CD4-positive, alpha-beta memory T cell (primary cell): Measurements from ENCODE around the gene SHH. TPM values are rescaled to one million over a fixed set of nuclear protein-coding genes. Genes with fewer than 3 reads are reported as not detected.

Source experiments
- CTCF ChIA-PET: fragments of 350-600 bp; sonication (Branson Sonifier 250); formaldehyde crosslinking; loops from one replicate; lab custom pipeline; 2021; ENCODE audit warnings: inconsistent platforms; ENCODE audit not compliant: partially characterized antibody; lab: Charles Lee
- POLR2A ChIA-PET: fragments of 350-600 bp; sonication (Branson Sonifier 250); formaldehyde crosslinking; loops from one replicate; lab custom pipeline; 2021; ENCODE audit not compliant: partially characterized antibody; lab: Charles Lee
- DNase-seq, 5 donors: peaks; one replicate each; pipeline versions ENCODE4 v3.0.0 to v3.0.0-alpha.2; 2020 to 2022; ENCODE audit warnings: mixed read lengths in 1 of 5
- H3K27ac ChIP-seq: one replicate; pipeline ENCODE4 v1.7.0; 2013; ENCODE audit warnings: low read depth, low read length
- H3K27me3 ChIP-seq: 2 replicates; pipeline ENCODE4 v1.7.0; 2013; ENCODE audit warnings: mild to moderate bottlenecking, low read length, moderate library complexity; ENCODE audit not compliant: insufficient read depth
- H3K36me3 ChIP-seq: 2 replicates; pipeline ENCODE4 v1.7.0; 2013; ENCODE audit warnings: mild to moderate bottlenecking, low read length, moderate library complexity; ENCODE audit not compliant: insufficient read depth
- H3K4me1 ChIP-seq: 2 replicates; pipeline ENCODE4 v1.7.0; 2013; ENCODE audit warnings: mild to moderate bottlenecking, low read length, moderate library complexity; ENCODE audit not compliant: insufficient read depth
- H3K4me3 ChIP-seq, 2 donors: one replicate each; pipeline ENCODE4 v1.7.0; 2013; ENCODE audit warnings: low read length in 2 of 2, mild to moderate bottlenecking in 1 of 2
- H3K9me3 ChIP-seq, 2 donors: one replicate each; pipeline ENCODE4 v1.7.0; 2013; ENCODE audit warnings: low read length in 2 of 2, control low read depth in 1 of 2; ENCODE audit not compliant: control insufficient read depth in 1 of 2
- H3K27ac Mint-ChIP-seq, 7 donors: one replicate each; pipeline ENCODE4 v1.8.0; 2020 to 2021; ENCODE audit warnings: mixed read lengths in 7 of 7, mild to moderate bottlenecking in 6 of 7, inconsistent platforms in 3 of 7, moderate library complexity in 3 of 7
- H3K27me3 Mint-ChIP-seq, 2 donors: one replicate each; pipeline ENCODE4 v1.8.0; 2020 to 2021; ENCODE audit warnings: mixed read lengths in 2 of 2
- H3K36me3 Mint-ChIP-seq, 2 donors: one replicate each; pipeline ENCODE4 v1.8.0; 2020 to 2021; ENCODE audit warnings: mixed read lengths in 2 of 2, inconsistent platforms in 1 of 2, mild to moderate bottlenecking in 1 of 2
- H3K4me1 Mint-ChIP-seq, 4 donors: one replicate each; pipeline ENCODE4 v1.8.0; 2020 to 2021; ENCODE audit warnings: mixed read lengths in 4 of 4, mild to moderate bottlenecking in 1 of 4
- H3K4me3 Mint-ChIP-seq, 8 donors: one replicate each; pipeline ENCODE4 v1.8.0; 2020 to 2021; ENCODE audit warnings: mixed read lengths in 8 of 8, mild to moderate bottlenecking in 7 of 8, moderate library complexity in 6 of 8, inconsistent platforms in 3 of 8
- H3K9me3 Mint-ChIP-seq, 8 donors: one replicate each; pipeline ENCODE4 v1.8.0; 2020 to 2021; ENCODE audit warnings: mixed read lengths in 8 of 8, mild to moderate bottlenecking in 5 of 8, inconsistent platforms in 3 of 8, moderate library complexity in 1 of 8
- intact Hi-C: fragments of 100-400 bp; cut with micrococcal nuclease; formaldehyde crosslinking; loops from one replicate; pipeline ENCODE4 v1.15.1; 2023
- polyA plus RNA-seq, 2 donors: library from polyadenylated mRNA; unstranded; fragments of 300-500 nt; fragmentation: Illumina TruSeq; gene quantifications; one replicate each; pipeline ENCODE4 v1.2.3, GENCODE V29; 2021
- total RNA-seq, 2 experiments: library from RNA; stranded (reverse); gene quantifications; one replicate each; pipeline ENCODE4 v1.2.3, GENCODE V29; 2021

The SHH gene
- total and polyA plus RNA-seq, 4 experiments from 2014 or later = 0.03 TPM; not detected in 3

DNA sequence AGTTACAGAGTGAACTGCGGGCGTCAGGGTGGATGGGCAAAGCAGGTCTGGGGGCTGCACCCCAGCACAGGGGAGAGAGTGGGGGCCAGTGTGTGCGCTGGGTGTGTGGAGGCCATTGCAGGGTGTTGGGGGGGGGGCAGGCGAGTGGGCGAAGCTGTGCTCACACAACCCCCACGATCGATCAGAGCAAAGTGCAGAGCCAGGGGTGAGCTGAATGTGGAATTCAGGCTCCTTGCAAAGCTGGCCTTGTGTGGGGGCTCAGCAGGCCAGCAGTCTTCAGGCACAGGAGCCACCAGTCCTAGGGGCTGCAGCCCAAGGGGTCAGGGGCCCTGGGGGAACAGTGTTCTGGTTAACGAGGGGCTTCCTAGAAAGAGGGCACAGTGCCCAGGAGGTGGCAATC is 862 bp upstream of the SHH start:
- CTCF ChIA-PET = interaction anchor here (0.6 kb wide), 1 partner anchor 18 kb away, joined by 3 read pairs; no protein-coding TSS in a partner anchor
- Histone ChIP-seq H3K27ac (no peak overlapping the region), H3K36me3 (no peaks in the 10 kb centered on the region), H3K4me3 (no peak overlapping the region), H3K4me1 (no peaks in the 10 kb centered on the region), H3K9me3 (no peaks in the 10 kb centered on the region), H3K27me3 (peaks cover 12% of the 10 kb centered on the region)
- H3K27ac Mint-ChIP-seq = no peak overlapping the region
- no peaks in the 10 kb centered on the region for H3K9me3 Mint-ChIP-seq
- DNase-seq = peak in 1 of 5 donors; percentile 26
- POLR2A ChIA-PET = interaction anchor here (0.6 kb wide), 1 partner anchor 797 kb away, joined by 3 read pairs; no protein-coding TSS in a partner anchor
- intact Hi-C loops = no loop called here
- H3K4me1 Mint-ChIP-seq = peaks cover 9 to 29% (median 16%) of the 10 kb centered on the region in 4 donors
- H3K36me3 Mint-ChIP-seq = no peaks in the 10 kb centered on the region
- peaks cover 38 to 47% of the 10 kb centered on the region in 2 donors for H3K27me3 Mint-ChIP-seq
- peak overlapping the region in 1 of 8 donors; percentile 24 for H3K4me3 Mint-ChIP-seq

DNA sequence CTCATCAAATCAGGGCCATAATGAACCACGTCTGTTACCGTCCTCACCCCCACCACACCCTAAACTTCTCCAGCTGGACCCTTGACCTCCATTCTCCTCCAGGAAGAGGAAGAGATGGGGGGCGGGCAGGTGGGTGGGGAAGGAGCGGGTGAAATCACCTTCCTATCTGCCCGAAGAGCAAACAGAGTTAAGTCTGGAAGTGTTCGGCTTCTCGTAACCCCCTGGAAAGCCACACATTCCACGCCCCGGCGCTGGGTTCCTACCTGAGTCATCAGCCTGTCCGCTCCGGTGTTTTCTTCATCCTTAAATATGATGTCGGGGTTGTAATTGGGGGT is 736 bp downstream of the SHH start:
- CTCF ChIA-PET = interaction anchor here (1.0 kb wide), 1 partner anchor 27 kb away, joined by 3 read pairs; no protein-coding TSS in a partner anchor
- H3K4me3 ChIP-seq = no peak overlapping the region
- no peak for DNase-seq
- peak overlapping the region in 3 of 8 donors; percentile 39 to 77 (median 70) for H3K4me3 Mint-ChIP-seq
- H3K4me1 ChIP-seq = peaks cover 3% of the 10 kb centered on the region
- no peaks in the 10 kb centered on the region for H3K36me3 ChIP-seq
- H3K27me3 Mint-ChIP-seq = peaks cover 46 to 54% of the 10 kb centered on the region in 2 donors
- no peak overlapping the region for H3K27ac ChIP-seq
- no peaks in the 10 kb centered on the region for H3K9me3 Mint-ChIP-seq
- H3K9me3 ChIP-seq = no peaks in the 10 kb centered on the region
- H3K36me3 Mint-ChIP-seq = no peaks in the 10 kb centered on the region
- POLR2A ChIA-PET = no interaction called here
- H3K4me1 Mint-ChIP-seq = peaks cover 9 to 41% (median 24%) of the 10 kb centered on the region in 4 donors
- H3K27me3 ChIP-seq = peaks cover 20% of the 10 kb centered on the region
- intact Hi-C loops = no loop called here
- no peak overlapping the region for H3K27ac Mint-ChIP-seq

DNA sequence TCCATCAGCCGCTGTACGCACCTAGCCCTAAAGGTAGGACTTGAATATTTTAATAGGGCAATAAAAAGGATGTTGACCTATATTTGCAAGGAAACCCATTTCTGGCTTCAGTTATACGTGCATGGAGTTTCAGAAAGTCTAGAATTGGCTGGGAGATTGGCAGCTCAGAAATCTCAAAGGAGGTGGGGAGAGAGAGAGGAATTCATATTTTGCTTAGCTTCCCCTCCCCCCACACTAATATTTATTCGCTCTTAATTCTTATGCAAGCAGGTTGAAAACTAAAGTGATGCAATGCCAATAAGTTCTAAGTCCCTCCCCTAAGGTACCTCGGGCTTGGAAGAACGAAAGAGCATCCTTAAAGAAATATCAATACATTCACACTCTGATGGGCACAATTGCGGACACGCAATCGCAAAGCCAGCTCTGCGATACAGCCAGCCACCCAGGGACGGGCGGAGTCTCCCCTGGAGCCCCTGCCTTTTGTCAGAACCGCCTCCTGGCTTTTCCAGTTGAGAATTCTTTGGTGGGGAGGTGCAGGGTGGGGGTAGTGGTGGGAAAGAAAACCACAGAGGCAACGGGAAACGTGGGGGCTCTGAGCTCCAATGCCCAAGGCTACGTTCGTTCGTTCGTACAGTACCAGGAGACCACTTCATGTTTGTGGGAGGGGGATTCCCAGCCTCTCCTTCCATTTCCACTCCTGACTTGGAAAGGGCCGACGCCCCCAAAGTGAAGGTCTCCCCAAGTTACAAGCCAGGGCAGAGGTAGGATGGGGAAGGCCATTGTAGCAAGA is 1.3 kb downstream of the SHH start:
- Mint-ChIP-seq H3K4me3 (peak overlapping the region in 3 of 8 donors; percentile 39 to 77 (median 70)), H3K27ac (no peak overlapping the region), H3K9me3 (no peaks in the 10 kb centered on the region), H3K4me1 (peaks cover 9 to 46% (median 26%) of the 10 kb centered on the region in 4 donors), H3K36me3 (no peaks in the 10 kb centered on the region), H3K27me3 (peaks cover 47 to 55% of the 10 kb centered on the region in 2 donors)
- H3K36me3 ChIP-seq = no peaks in the 10 kb centered on the region
- CTCF ChIA-PET = interaction anchor here (1.0 kb wide), 1 partner anchor 28 kb away, joined by 3 read pairs; no protein-coding TSS in a partner anchor
- POLR2A ChIA-PET = no interaction called here
- intact Hi-C loops = no loop called here
- DNase-seq = peak in 1 of 5 donors; percentile 5
- H3K27me3 ChIP-seq = peaks cover 22% of the 10 kb centered on the region
- H3K9me3 ChIP-seq = no peaks in the 10 kb centered on the region
- peaks cover 7% of the 10 kb centered on the region for H3K4me1 ChIP-seq
- H3K4me3 ChIP-seq = no peak overlapping the region
- H3K27ac ChIP-seq = no peak overlapping the region

DNA sequence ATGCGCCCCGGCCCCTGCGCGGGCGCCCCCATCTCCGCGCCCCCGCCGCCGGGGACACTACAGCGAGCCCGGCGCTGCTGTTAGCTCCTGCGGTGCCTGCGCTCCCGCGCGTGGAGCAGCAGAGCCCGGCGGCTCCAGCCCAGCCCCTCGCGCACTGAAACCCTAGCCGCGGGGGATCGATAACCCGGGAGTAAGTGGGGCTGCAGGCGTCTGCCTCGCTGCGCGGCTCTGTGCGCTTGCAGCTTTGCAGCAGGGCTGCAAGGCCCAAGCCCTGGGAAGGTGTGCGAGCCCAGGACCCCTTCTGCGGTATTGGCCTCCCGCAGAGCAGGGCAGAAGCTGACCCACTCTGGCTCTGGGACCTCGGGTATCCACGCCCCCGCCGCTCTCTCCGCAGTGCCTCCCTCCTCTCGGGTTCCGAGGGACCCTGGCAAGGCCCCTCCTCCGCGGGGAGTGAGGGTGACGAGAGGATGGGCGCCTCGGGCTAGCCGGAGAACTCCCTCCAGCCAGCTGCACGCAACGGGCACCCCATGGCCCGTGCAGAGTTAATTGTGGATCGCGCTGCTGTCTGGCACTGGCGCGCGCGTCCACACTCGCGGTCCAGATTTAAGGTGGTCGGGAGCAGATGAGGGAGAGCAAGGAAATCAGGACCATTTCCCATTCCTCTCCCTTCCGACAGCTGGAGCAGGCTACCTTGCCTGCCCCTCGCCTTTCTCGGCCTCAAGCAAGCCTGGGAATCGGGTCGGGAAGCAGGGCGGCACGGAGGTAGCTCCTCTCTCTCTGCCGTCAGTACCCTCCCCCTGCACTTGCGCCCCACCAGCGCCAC is 2.1 kb downstream of the SHH start:
- ChIA-PET CTCF (interaction anchor here (1.0 kb wide), 1 partner anchor 29 kb away, joined by 3 read pairs; no protein-coding TSS in a partner anchor), POLR2A (no interaction called here)
- no peaks in the 10 kb centered on the region for H3K9me3 Mint-ChIP-seq
- Histone ChIP-seq H3K4me3 (no peak overlapping the region), H3K27ac (no peak overlapping the region), H3K9me3 (no peaks in the 10 kb centered on the region), H3K36me3 (no peaks in the 10 kb centered on the region), H3K4me1 (peaks cover 15% of the 10 kb centered on the region), H3K27me3 (peaks cover 25% of the 10 kb centered on the region)
- peak in 1 of 5 donors; percentile 3 for DNase-seq
- no peaks in the 10 kb centered on the region for H3K36me3 Mint-ChIP-seq
- intact Hi-C loops = no loop called here
- peak overlapping the region in 1 of 8 donors; percentile 39 for H3K4me3 Mint-ChIP-seq
- peaks cover 7 to 43% (median 27%) of the 10 kb centered on the region in 4 donors for H3K4me1 Mint-ChIP-seq
- no peak overlapping the region for H3K27ac Mint-ChIP-seq
- H3K27me3 Mint-ChIP-seq = peaks cover 49 to 50% of the 10 kb centered on the region in 2 donors

DNA sequence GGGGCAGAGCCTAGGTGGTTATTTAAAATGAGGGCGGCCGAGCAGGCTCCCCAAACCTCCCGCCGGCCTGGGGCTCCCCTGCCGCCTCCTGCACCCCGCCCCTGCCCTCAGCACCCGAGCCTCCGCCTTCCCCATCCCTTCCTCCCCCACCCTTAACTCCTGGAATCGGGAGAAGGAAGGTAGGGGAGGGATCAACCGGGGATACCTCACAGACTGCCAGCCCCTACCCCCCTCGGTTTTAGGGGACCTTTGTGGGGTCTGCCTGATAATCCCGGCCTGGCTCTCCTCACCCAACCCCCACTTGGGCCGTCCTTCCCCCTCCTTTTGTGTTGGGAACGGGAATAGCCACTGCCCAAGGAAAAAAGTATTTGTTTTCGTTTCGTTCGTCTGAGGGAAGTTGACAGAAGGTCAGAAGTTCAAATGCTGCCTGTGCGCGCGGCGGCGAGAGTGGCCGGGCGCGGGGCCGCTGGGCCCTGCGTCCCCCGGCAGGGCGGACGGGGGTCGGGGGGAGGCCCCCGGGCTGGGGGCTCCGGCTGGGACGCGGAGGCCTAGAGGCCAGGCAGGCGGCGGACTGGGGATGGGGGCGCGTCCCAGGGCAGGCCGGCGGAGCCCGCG is 2.8 kb downstream of the SHH start:
- Histone ChIP-seq H3K27me3 (peaks cover 25% of the 10 kb centered on the region), H3K9me3 (no peaks in the 10 kb centered on the region), H3K36me3 (no peaks in the 10 kb centered on the region), H3K4me1 (peaks cover 16% of the 10 kb centered on the region), H3K4me3 (no peak overlapping the region), H3K27ac (no peak overlapping the region)
- Mint-ChIP-seq H3K4me1 (peaks cover 7 to 44% (median 28%) of the 10 kb centered on the region in 4 donors), H3K36me3 (no peaks in the 10 kb centered on the region), H3K27ac (no peak overlapping the region), H3K9me3 (no peaks in the 10 kb centered on the region), H3K4me3 (peak overlapping the region in 3 of 8 donors; percentile 34 to 59 (median 40)), H3K27me3 (peaks cover 49 to 51% of the 10 kb centered on the region in 2 donors)
- intact Hi-C loops = no loop called here
- POLR2A ChIA-PET = no interaction called here
- CTCF ChIA-PET = no interaction called here
- DNase-seq = peak in 1 of 5 donors; percentile 15

DNA sequence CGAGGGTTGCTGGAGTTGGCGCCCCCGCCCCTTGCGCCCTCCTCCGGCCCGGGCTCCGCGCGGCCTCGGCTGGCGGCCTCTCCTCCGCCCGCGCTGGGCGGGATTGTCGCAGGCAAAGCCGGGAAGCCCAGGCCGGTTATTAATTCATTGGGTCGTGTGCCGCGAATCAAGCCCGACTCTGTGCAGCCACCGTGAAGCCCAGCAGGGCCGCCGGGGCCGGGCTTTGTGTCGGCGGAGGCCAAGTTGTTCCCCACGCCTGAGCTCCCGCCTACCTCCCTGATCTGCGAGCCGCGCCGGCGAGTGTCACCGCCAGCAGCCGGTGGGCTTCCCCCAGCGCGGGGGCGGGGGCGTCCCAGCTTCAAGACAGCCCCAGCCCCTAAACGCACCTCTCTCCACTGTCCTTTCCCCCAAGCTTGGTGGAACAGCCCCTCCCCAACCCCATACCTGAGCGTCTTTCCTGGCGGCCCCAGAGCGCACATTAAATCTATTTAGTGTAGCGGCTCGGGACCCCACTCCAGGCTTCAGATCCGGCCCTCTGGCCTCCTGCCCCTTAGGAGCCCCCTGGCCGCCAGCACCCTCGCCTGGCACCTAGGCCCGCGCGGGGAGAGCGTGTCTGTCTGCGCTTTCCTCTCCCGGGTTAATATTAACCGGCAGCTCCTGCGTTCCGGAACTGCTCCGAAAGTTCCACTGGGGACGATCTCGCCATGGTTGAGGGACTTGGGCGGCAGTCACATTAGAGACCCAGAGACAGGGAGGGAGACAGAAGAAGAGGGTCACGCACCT is 3.5 kb downstream of the SHH start:
- no peak overlapping the region for H3K27ac Mint-ChIP-seq
- peaks cover 16% of the 10 kb centered on the region for H3K4me1 ChIP-seq
- intact Hi-C loops = no loop called here

More for the DNA sequence above, 3.5 kb downstream of the SHH start:
- Histone ChIP-seq H3K9me3 (no peaks in the 10 kb centered on the region), H3K27ac (no peak overlapping the region), H3K27me3 (peaks cover 25% of the 10 kb centered on the region), H3K36me3 (no peaks in the 10 kb centered on the region), H3K4me3 (no peak overlapping the region)
- H3K27me3 Mint-ChIP-seq = peaks cover 46 to 47% of the 10 kb centered on the region in 2 donors
- no peaks in the 10 kb centered on the region for H3K9me3 Mint-ChIP-seq
- CTCF ChIA-PET = no interaction called here
- peak overlapping the region in 1 of 8 donors; percentile 59 for H3K4me3 Mint-ChIP-seq
- H3K36me3 Mint-ChIP-seq = no peaks in the 10 kb centered on the region
- POLR2A ChIA-PET = no interaction called here
- H3K4me1 Mint-ChIP-seq = peaks cover 7 to 45% (median 30%) of the 10 kb centered on the region in 4 donors
- peak in 1 of 5 donors; percentile 16 for DNase-seq
